Superior temporal gyrus (tissue), 1 donor: ENCODE data around the gene ANKRD40.
"Not testable (repeated sequence)": the region's sequence is repeated elsewhere in the genome, so short reads cannot be mapped to it uniquely, and the experiment has no call there.

Experiments used
- DNase-seq: peaks from one replicate; pipeline ENCODE4 v3.0.0-alpha.2; 2016; ENCODE audit errors: extremely low spot score

Gene ANKRD40

GRCh38 chr17:50685691-50686493 lies 21.8 kb downstream of the ANKRD40 start:
- no peak for DNase-seq

GRCh38 chr17:50685334-50685665 lies 22.4 kb downstream of the ANKRD40 start:
- no peak for DNase-seq

- DNase-seq, result no peak
These were observed 22.9 kb downstream of the ANKRD40 start for GRCh38 chr17:50684612-50685333.

- DNase-seq, result no peak
These were observed 23.5 kb downstream of the ANKRD40 start for GRCh38 chr17:50684288-50684611.

GRCh38 chr17:50683434-50684287 lies 24.1 kb downstream of the ANKRD40 start:
- no peak for DNase-seq

GRCh38 chr17:50682938-50683337 lies 24.8 kb downstream of the ANKRD40 start:
- DNase-seq, result no peak

- no peak for DNase-seq
These were observed 25.3 kb downstream of the ANKRD40 start for GRCh38 chr17:50682441-50682840.

- peak; percentile 66 for DNase-seq
These were observed 26.2 kb downstream of the ANKRD40 start for GRCh38 chr17:50681263-50682200.

- not testable (repeated sequence) for DNase-seq
These were observed 27.0 kb downstream of the ANKRD40 start for GRCh38 chr17:50680543-50681262.

GRCh38 chr17:50680126-50680525 lies 27.6 kb downstream of the ANKRD40 start:
- DNase-seq, result no peak

- DNase-seq, result no peak
These were observed 28.6 kb downstream of the ANKRD40 start for GRCh38 chr17:50679008-50679544.

- DNase-seq, result no peak
These were observed 29.8 kb downstream of the ANKRD40 start for GRCh38 chr17:50677851-50678375.

- DNase-seq, result no peak
These were observed 31.4 kb downstream of the ANKRD40 start for GRCh38 chr17:50676065-50676975.

- DNase-seq, result no peak
These were observed 32.1 kb downstream of the ANKRD40 start for GRCh38 chr17:50675627-50676026.

- no peak for DNase-seq
These were observed 32.5 kb downstream of the ANKRD40 start for GRCh38 chr17:50675190-50675589.

- no peak for DNase-seq
These were observed 34.7 kb downstream of the ANKRD40 start for GRCh38 chr17:50672831-50673551.

- DNase-seq, result no peak
These were observed 35.6 kb downstream of the ANKRD40 start for GRCh38 chr17:50672071-50672470.

- no peak for DNase-seq
These were observed 38.7 kb downstream of the ANKRD40 start for GRCh38 chr17:50668838-50669581.
